ENCODE data around the gene POLR1C.

POLR1C gene

DNA sequence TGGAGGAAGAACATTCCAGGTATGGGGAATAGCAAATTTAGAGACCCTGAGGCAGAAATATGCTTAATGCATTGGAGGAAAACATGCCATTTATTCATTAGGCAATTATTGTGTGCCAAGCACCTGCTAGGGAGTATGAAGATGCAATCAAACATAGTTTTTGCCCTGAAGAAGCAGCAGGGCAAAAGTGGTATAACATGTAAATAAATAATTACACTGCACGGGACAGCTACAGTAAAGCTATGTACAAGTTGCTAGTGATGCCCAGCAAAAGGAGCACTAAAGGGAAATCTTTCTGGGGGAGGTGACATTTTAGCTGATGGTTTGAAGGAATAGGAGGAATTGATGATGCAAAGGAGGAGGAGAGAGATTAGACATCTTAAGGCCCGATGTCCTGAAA is 40.1 kb upstream of the POLR1C start:
- Histone ChIP-seq H3K36me3 (ENCODE audit: low read depth) (peaks cover 17% of the 10 kb centered on the region; the same call in 1 of the 2 replicates), H3K4me3 (ENCODE audit: severe bottlenecking) (peak overlapping the region; percentile 52), H3K27me3 (ENCODE audit: insufficient read depth, poor library complexity, severe bottlenecking) (no peaks in the 10 kb centered on the region), H3K4me1 (ENCODE audit: insufficient read depth, poor library complexity, severe bottlenecking) (peaks cover 17% of the 10 kb centered on the region), H3K27ac (ENCODE audit: poor library complexity, severe bottlenecking) (peak overlapping the region; percentile 24), H3K9me3 (ENCODE audit: severe bottlenecking) (no peaks in the 10 kb centered on the region)
- TF ChIP-seq, protein P1, sequence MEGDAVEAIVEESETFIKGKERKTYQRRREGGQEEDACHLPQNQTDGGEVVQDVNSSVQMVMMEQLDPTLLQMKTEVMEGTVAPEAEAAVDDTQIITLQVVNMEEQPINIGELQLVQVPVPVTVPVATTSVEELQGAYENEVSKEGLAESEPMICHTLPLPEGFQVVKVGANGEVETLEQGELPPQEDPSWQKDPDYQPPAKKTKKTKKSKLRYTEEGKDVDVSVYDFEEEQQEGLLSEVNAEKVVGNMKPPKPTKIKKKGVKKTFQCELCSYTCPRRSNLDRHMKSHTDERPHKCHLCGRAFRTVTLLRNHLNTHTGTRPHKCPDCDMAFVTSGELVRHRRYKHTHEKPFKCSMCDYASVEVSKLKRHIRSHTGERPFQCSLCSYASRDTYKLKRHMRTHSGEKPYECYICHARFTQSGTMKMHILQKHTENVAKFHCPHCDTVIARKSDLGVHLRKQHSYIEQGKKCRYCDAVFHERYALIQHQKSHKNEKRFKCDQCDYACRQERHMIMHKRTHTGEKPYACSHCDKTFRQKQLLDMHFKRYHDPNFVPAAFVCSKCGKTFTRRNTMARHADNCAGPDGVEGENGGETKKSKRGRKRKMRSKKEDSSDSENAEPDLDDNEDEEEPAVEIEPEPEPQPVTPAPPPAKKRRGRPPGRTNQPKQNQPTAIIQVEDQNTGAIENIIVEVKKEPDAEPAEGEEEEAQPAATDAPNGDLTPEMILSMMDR (IDR thresholded peaks at IDR 0.05; ENCODE audit: poor library complexity, severe bottlenecking), result no peak
- no peak for DNase-seq (ENCODE audit: low spot score)
- no peak for ATAC-seq (ENCODE audit: low read depth)

DNA sequence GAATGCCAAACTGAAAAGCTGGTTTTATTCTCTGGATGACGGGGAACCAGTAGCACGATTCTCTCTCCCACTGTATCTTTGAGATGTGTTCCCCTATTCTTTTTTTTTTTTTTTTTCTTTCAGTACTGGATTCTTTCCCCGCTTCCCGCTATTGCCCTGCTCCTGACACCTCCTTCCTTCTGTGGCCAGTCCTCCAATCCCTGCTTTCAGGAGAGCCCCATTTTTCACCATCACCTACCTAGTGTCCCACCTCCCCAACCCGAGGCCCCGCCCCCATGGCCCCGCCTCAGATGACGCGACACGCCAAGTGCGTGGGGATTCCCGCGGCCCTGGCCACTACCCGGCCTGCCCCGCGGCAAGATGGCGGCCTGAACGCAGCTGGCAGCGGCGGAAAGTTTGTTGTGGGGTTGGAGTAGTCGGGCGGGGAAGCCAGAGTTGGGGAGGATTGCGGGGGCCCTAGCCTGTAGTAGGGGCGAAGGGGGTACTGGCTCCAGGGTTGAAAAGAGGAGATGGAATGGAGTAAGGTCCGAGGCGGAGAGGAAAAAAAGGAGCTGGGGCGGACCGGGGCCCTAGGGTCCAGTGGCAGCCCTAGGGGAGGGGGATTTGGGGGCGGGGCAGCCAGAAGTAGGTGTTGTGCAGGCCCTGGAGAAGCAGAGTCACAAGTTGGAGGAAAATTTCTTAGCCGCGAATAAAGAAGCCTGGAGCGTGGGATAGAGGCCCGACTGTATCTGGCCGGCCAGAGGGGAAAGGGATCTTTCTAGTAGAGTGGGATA is 39.5 kb upstream of the POLR1C start, which contains the start of gene TJAP1:
TSS of gene TJAP1 (plus strand) at position 336 of the 773 bp plus-strand sequence. CDS start 21,432 bp downstream, outside the sequence.
- Histone ChIP-seq H3K9me3 (ENCODE audit: severe bottlenecking) (no peaks in the 10 kb centered on the region), H3K27ac (ENCODE audit: poor library complexity, severe bottlenecking) (peak within 1 kb of the TSS; percentile 24), H3K4me3 (ENCODE audit: severe bottlenecking) (peak within 1 kb of the TSS; percentile 52), H3K4me1 (ENCODE audit: insufficient read depth, poor library complexity, severe bottlenecking) (peaks cover 23% of the 10 kb centered on the region), H3K36me3 (ENCODE audit: low read depth) (peaks cover 17% of the 10 kb centered on the region; the same call in 1 of the 2 replicates), H3K27me3 (ENCODE audit: insufficient read depth, poor library complexity, severe bottlenecking) (no peaks in the 10 kb centered on the region)
- ATAC-seq (ENCODE audit: low read depth) (peak; percentile 85), DNase-seq (ENCODE audit: low spot score) (peak; percentile 91)
- TF ChIP-seq, protein P1 (IDR thresholded peaks at IDR 0.05; ENCODE audit: poor library complexity, severe bottlenecking), result no peak

DNA sequence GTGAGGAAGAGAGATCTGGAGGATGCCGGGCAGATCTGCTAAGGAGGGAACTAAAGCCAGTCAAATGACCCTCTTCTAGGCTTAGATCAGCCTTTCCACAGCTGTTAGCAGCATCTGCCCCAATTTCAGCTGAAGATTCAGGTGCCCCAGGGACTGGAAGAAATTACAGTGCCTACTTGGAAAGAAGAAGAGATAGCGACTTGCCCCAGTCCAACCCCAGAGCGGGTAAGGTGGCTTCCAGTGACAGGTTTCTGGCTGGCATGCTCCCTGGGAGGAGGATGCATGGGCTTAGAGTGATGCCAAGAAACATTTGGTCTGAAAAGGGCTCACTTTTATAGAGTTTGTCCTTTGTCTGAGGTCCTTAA is 38.9 kb upstream of the POLR1C start:
- Histone ChIP-seq H3K4me1 (ENCODE audit: insufficient read depth, poor library complexity, severe bottlenecking) (peaks cover 22% of the 10 kb centered on the region), H3K27me3 (ENCODE audit: insufficient read depth, poor library complexity, severe bottlenecking) (no peaks in the 10 kb centered on the region), H3K27ac (ENCODE audit: poor library complexity, severe bottlenecking) (peak overlapping the region; percentile 24), H3K9me3 (ENCODE audit: severe bottlenecking) (no peaks in the 10 kb centered on the region), H3K4me3 (ENCODE audit: severe bottlenecking) (peak overlapping the region; percentile 52), H3K36me3 (ENCODE audit: low read depth) (peaks cover 21% of the 10 kb centered on the region)
- ATAC-seq (ENCODE audit: low read depth), result no peak
- no peak for DNase-seq (ENCODE audit: low spot score)
- TF ChIP-seq, protein P1 (IDR thresholded peaks at IDR 0.05; ENCODE audit: poor library complexity, severe bottlenecking), result no peak

DNA sequence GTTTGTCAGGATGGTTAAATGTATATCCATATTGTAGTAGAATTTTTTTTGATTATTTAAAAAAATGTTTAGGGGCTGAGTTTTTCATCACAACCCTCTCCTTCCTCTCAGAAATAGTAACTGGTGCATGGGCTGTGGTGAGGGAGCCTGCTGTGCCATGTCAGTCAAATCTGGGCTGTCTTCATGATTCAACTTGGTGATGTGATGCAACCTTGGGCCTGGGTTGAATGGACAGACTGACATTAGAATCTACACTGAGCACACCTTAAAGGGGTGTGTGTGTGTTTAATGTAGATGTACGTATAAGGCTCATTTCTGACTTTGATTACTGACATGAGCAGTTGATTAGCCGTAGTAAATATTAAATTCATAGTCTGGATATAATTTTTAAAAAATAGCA is 35.8 kb upstream of the POLR1C start:
- ATAC-seq (ENCODE audit: low read depth) (peak; percentile 69), DNase-seq (ENCODE audit: low spot score) (no peak)
- Histone ChIP-seq H3K27ac (ENCODE audit: poor library complexity, severe bottlenecking) (peak overlapping the region; percentile 74), H3K36me3 (ENCODE audit: low read depth) (peaks cover 30% of the 10 kb centered on the region), H3K4me1 (ENCODE audit: insufficient read depth, poor library complexity, severe bottlenecking) (peaks cover 22% of the 10 kb centered on the region), H3K9me3 (ENCODE audit: severe bottlenecking) (no peaks in the 10 kb centered on the region), H3K27me3 (ENCODE audit: insufficient read depth, poor library complexity, severe bottlenecking) (no peaks in the 10 kb centered on the region), H3K4me3 (ENCODE audit: severe bottlenecking) (no peak overlapping the region)
- TF ChIP-seq, protein P1 (IDR thresholded peaks at IDR 0.05; ENCODE audit: poor library complexity, severe bottlenecking), result no peak
